Measurements from ENCODE around the gene PREX1. TPM values are rescaled to one million over a fixed set of nuclear protein-coding genes. Genes with fewer than 3 reads are reported as not detected.
"Not testable (repeated sequence)": the region's sequence is repeated elsewhere in the genome, so short reads cannot be mapped to it uniquely, and the experiment has no call there.

PREX1 gene
- polyA plus RNA-seq, 3 donors: 3.3 to 22.8 (median 21.5) TPM

GRCh38 chr20:48770700-48771442 lies 56.9 kb downstream of the PREX1 start:
- no peak overlapping the region for H3K27ac ChIP-seq (ENCODE audit: low read depth, low read length)
- WGBS, 3 donors: 61 to 71% (median 65%) methylated on average over 9 of the region's 9 CpGs

- WGBS, 3 donors: 48 to 50% (median 49%) methylated on average over 21 of the region's 21 CpGs
- no peak overlapping the region for H3K27ac ChIP-seq (ENCODE audit: low read depth, low read length)
Measured at GRCh38 chr20:48769069-48769983, 58.5 kb downstream of the PREX1 start.

GRCh38 chr20:48766961-48767960 lies 60.5 kb downstream of the PREX1 start:
- H3K27ac ChIP-seq (ENCODE audit: low read depth, low read length): no peak overlapping the region
- WGBS, 3 donors: 86 to 90% (median 88%) methylated on average over 27 of the region's 27 CpGs

- WGBS, 3 donors: 74 to 84% (median 77%) methylated on average over 7 of the region's 7 CpGs
Measured at GRCh38 chr20:48766205-48766604, 61.6 kb downstream of the PREX1 start.

GRCh38 chr20:48765359-48765758 lies 62.4 kb downstream of the PREX1 start:
- H3K27ac ChIP-seq (ENCODE audit: low read depth, low read length): no peak overlapping the region
- WGBS, 3 donors: 88 to 91% (median 90%) methylated on average over 4 of the region's 4 CpGs

More at GRCh38 chr20:48766205-48766604, 61.6 kb downstream of the PREX1 start:
- no peak overlapping the region for H3K27ac ChIP-seq (ENCODE audit: low read depth, low read length)

GRCh38 chr20:48763216-48763914 lies 64.4 kb downstream of the PREX1 start:
- no peak overlapping the region for H3K27ac ChIP-seq (ENCODE audit: low read depth, low read length)
- WGBS, 3 donors: 71 to 80% (median 72%) methylated on average over 13 of the region's 13 CpGs

- WGBS, 3 donors: 81 to 95% (median 89%) methylated on average over 3 of the region's 3 CpGs
- H3K27ac ChIP-seq (ENCODE audit: low read depth, low read length): peak overlapping the region; percentile 4
Measured at GRCh38 chr20:48761874-48762273, 65.9 kb downstream of the PREX1 start.

- 66 to 81% (median 67%) methylated on average over 12 of the region's 12 CpGs for WGBS, 3 donors
- peak overlapping the region; percentile 14 for H3K27ac ChIP-seq (ENCODE audit: low read depth, low read length)
Measured at GRCh38 chr20:48761023-48761785, 66.6 kb downstream of the PREX1 start.

GRCh38 chr20:48760403-48760983 lies 67.3 kb downstream of the PREX1 start:
- WGBS, 3 donors: 35 to 60% (median 37%) methylated on average over 8 of the region's 8 CpGs
- peak overlapping the region; percentile 14 for H3K27ac ChIP-seq (ENCODE audit: low read depth, low read length)

- H3K27ac ChIP-seq (ENCODE audit: low read depth, low read length): no peak overlapping the region
- 77 to 84% (median 80%) methylated on average over 7 of the region's 7 CpGs for WGBS, 3 donors
Measured at GRCh38 chr20:48759631-48760245, 68.1 kb downstream of the PREX1 start.

- H3K27ac ChIP-seq (ENCODE audit: low read depth, low read length): no peak overlapping the region
- WGBS, 3 donors: 66 to 77% (median 76%) methylated on average over 16 of the region's 16 CpGs
Measured at GRCh38 chr20:48758206-48758820, 69.5 kb downstream of the PREX1 start.

- 82 to 90% (median 86%) methylated on average over 6 of the region's 6 CpGs for WGBS, 3 donors
- not testable (repeated sequence) for H3K27ac ChIP-seq (ENCODE audit: low read depth, low read length)
Measured at GRCh38 chr20:48756774-48757173, 71.0 kb downstream of the PREX1 start.

- H3K27ac ChIP-seq (ENCODE audit: low read depth, low read length): no peak overlapping the region
- 68 to 79% (median 74%) methylated on average over 8 of the region's 8 CpGs for WGBS, 3 donors
Measured at GRCh38 chr20:48754292-48754691, 73.5 kb downstream of the PREX1 start.

- no peak overlapping the region for H3K27ac ChIP-seq (ENCODE audit: low read depth, low read length)
Measured at GRCh38 chr20:48752963-48753362, 74.8 kb downstream of the PREX1 start.

GRCh38 chr20:48751871-48752270 lies 75.9 kb downstream of the PREX1 start:
- no peak overlapping the region for H3K27ac ChIP-seq (ENCODE audit: low read depth, low read length)
- 46 to 72% (median 71%) methylated on average over 4 of the region's 4 CpGs for WGBS, 3 donors

More at GRCh38 chr20:48752963-48753362, 74.8 kb downstream of the PREX1 start:
- 74 to 93% (median 84%) methylated on average over 6 of the region's 6 CpGs for WGBS, 3 donors
